GM21717 (cell line): ENCODE results near the gene FER.

ENCODE experiments used
- ATAC-seq: cut with Tn5 transposase; IDR thresholded peaks from one replicate; pipeline ENCODE4 v1.9.1; 2021; ENCODE audit warnings: mild to moderate bottlenecking, moderate library complexity; ENCODE audit not compliant: unreplicated experiment

The FER gene

GRCh38 chr5:109224276-109224882 is 476.7 kb downstream of the FER start:
- no peak for ATAC-seq

GRCh38 chr5:109225716-109226625 is 478.3 kb downstream of the FER start:
- no peak for ATAC-seq

GRCh38 chr5:109230369-109230768 is 482.7 kb downstream of the FER start:
- no peak for ATAC-seq

- no peak for ATAC-seq
Observed at GRCh38 chr5:109231331-109231730, 483.6 kb downstream of the FER start.

- no peak for ATAC-seq
Observed at GRCh38 chr5:109234381-109234780, 486.7 kb downstream of the FER start.

- ATAC-seq = no peak
Observed at GRCh38 chr5:109239456-109239855, 491.8 kb downstream of the FER start.

- ATAC-seq = no peak
Observed at GRCh38 chr5:109242518-109242917, 494.8 kb downstream of the FER start.

GRCh38 chr5:109246395-109246794 is 498.7 kb downstream of the FER start:
- no peak for ATAC-seq
